ENCODE data around the gene HSD17B12. TPM values are rescaled to one million over a fixed set of nuclear protein-coding genes. Genes with fewer than 3 reads are reported as not detected.

The HSD17B12 gene
- total and polyA plus RNA-seq, 5 donors from 2014 or later: 17.5 to 23.1 (median 21.1) TPM

DNA sequence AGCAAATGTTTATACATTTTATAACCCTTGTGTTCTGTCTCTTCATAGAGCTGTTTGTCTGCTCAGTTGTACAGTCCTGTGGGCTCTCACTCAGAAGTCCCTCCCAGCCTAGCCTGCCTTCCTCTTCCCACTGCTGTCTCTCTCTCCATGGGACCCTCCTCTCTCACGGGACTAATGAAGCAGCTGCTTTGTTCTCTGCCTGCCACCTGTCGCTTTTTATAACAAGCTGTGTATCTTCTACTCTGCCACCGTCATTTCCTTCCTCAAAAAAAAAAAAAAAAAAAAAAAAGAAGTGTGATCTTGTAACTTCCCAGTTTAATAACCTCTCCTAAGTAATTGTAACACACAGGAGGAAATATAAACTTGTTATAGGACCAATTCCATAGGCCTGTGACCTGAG, 107.9 kb downstream of the HSD17B12 start:
- no peaks in the 10 kb centered on the region for H3K4me1 ChIP-seq (ENCODE audit: control insufficient read depth, insufficient read depth, low read length, poor library complexity, severe bottlenecking)
- Mint-ChIP-seq H3K4me1 (peaks cover 0 to 2% (median under 1%) of the 10 kb centered on the region in 4 donors), H3K36me3 (peaks cover 29% of the 10 kb centered on the region), H3K4me3 (no peak overlapping the region), H3K9me3 (peaks cover 0 to 24% (median 10%) of the 10 kb centered on the region in 7 donors), H3K27ac (peak overlapping the region in 1 of 3 donors; percentile 62), H3K27me3 (no peaks in the 10 kb centered on the region)
- H3K27ac ChIP-seq (ENCODE audit: insufficient read depth, low read length, poor library complexity, severe bottlenecking): no peak overlapping the region
- DNase-seq (no peak), ATAC-seq (ENCODE audit: low read depth in 2 of 2) (no peak)
- H3K9me3 ChIP-seq (ENCODE audit: control insufficient read depth in 2 of 2, low read length in 2 of 2): peaks cover 11 to 13% of the 10 kb centered on the region in 2 experiments
- H3K36me3 ChIP-seq (ENCODE audit: control insufficient read depth, insufficient read depth, low read length): no peaks in the 10 kb centered on the region
- H3K4me3 ChIP-seq (ENCODE audit: low read depth, low read length): no peak overlapping the region
- H3K27me3 ChIP-seq (ENCODE audit: control insufficient read depth, insufficient read depth, low read length): no peaks in the 10 kb centered on the region

GRCh38 chr11:43789700-43790443, 109.3 kb downstream of the HSD17B12 start:
- Mint-ChIP-seq H3K27ac (no peak overlapping the region), H3K36me3 (peaks cover 22% of the 10 kb centered on the region), H3K4me3 (no peak overlapping the region), H3K27me3 (no peaks in the 10 kb centered on the region), H3K9me3 (peaks cover 0 to 10% (median 5%) of the 10 kb centered on the region in 7 donors), H3K4me1 (peaks cover 0 to 2% (median under 1%) of the 10 kb centered on the region in 4 donors)
- DNase-seq (no peak), ATAC-seq (ENCODE audit: low read depth in 2 of 2) (no peak)
- Histone ChIP-seq H3K27ac (ENCODE audit: insufficient read depth, low read length, poor library complexity, severe bottlenecking) (no peak overlapping the region), H3K27me3 (ENCODE audit: control insufficient read depth, insufficient read depth, low read length) (no peaks in the 10 kb centered on the region), H3K4me3 (ENCODE audit: low read depth, low read length) (no peak overlapping the region), H3K36me3 (ENCODE audit: control insufficient read depth, insufficient read depth, low read length) (no peaks in the 10 kb centered on the region), H3K4me1 (ENCODE audit: control insufficient read depth, insufficient read depth, low read length, poor library complexity, severe bottlenecking) (no peaks in the 10 kb centered on the region), H3K9me3 (ENCODE audit: control insufficient read depth in 2 of 2, low read length in 2 of 2) (peaks cover 2 to 4% of the 10 kb centered on the region in 2 experiments)

DNA sequence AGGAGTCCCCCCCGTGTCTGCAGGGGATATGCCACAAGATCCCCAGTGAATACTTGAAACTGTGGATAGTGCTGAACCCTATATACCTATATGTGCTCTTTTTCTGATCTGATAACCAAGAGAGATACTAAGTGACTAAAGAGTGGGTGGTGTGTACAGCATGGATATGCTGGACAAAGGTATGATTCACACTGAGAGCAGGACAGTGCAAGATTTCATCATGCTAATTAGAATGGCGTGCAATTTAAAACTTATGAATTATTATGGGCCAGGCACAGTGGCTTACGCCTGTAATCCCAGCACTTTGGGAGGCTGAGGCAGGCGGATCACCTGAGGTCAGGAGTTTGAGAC, 109.9 kb downstream of the HSD17B12 start:
- peaks cover 0 to 5% (median 4%) of the 10 kb centered on the region in 7 donors for H3K9me3 Mint-ChIP-seq
- no peak for ATAC-seq (ENCODE audit: low read depth in 2 of 2)
- H3K27ac ChIP-seq (ENCODE audit: insufficient read depth, low read length, poor library complexity, severe bottlenecking): no peak overlapping the region
- no peaks in the 10 kb centered on the region for H3K27me3 Mint-ChIP-seq
- no peaks in the 10 kb centered on the region for H3K9me3 ChIP-seq (ENCODE audit: control insufficient read depth in 2 of 2, low read length in 2 of 2)
- H3K27me3 ChIP-seq (ENCODE audit: control insufficient read depth, insufficient read depth, low read length): no peaks in the 10 kb centered on the region
- no peak overlapping the region for H3K4me3 Mint-ChIP-seq
- H3K4me1 Mint-ChIP-seq: peaks cover 0 to 2% (median 0%) of the 10 kb centered on the region in 4 donors
- no peak overlapping the region for H3K27ac Mint-ChIP-seq
- no peaks in the 10 kb centered on the region for H3K4me1 ChIP-seq (ENCODE audit: control insufficient read depth, insufficient read depth, low read length, poor library complexity, severe bottlenecking)
- DNase-seq: no peak
- peaks cover 17% of the 10 kb centered on the region for H3K36me3 Mint-ChIP-seq
- H3K4me3 ChIP-seq (ENCODE audit: low read depth, low read length): no peak overlapping the region
- H3K36me3 ChIP-seq (ENCODE audit: control insufficient read depth, insufficient read depth, low read length): no peaks in the 10 kb centered on the region

- Mint-ChIP-seq H3K9me3 (peaks cover 0 to 2% (median 0%) of the 10 kb centered on the region in 7 donors), H3K4me1 (peaks cover 0 to 2% (median 0%) of the 10 kb centered on the region in 4 donors), H3K27ac (no peak overlapping the region), H3K27me3 (no peaks in the 10 kb centered on the region), H3K4me3 (no peak overlapping the region), H3K36me3 (peaks cover 31% of the 10 kb centered on the region)
- Histone ChIP-seq H3K9me3 (ENCODE audit: control insufficient read depth in 2 of 2, low read length in 2 of 2) (no peaks in the 10 kb centered on the region), H3K4me1 (ENCODE audit: control insufficient read depth, insufficient read depth, low read length, poor library complexity, severe bottlenecking) (no peaks in the 10 kb centered on the region), H3K27me3 (ENCODE audit: control insufficient read depth, insufficient read depth, low read length) (no peaks in the 10 kb centered on the region), H3K27ac (ENCODE audit: insufficient read depth, low read length, poor library complexity, severe bottlenecking) (no peak overlapping the region), H3K4me3 (ENCODE audit: low read depth, low read length) (no peak overlapping the region), H3K36me3 (ENCODE audit: control insufficient read depth, insufficient read depth, low read length) (no peaks in the 10 kb centered on the region)
- DNase-seq (no peak), ATAC-seq (ENCODE audit: low read depth in 2 of 2) (no peak)
Measured at GRCh38 chr11:43797337-43797736, 116.8 kb downstream of the HSD17B12 start.

GRCh38 chr11:43797866-43798265, 117.3 kb downstream of the HSD17B12 start:
- no peak overlapping the region for H3K27ac Mint-ChIP-seq
- Histone ChIP-seq H3K4me1 (ENCODE audit: control insufficient read depth, insufficient read depth, low read length, poor library complexity, severe bottlenecking) (no peaks in the 10 kb centered on the region), H3K4me3 (ENCODE audit: low read depth, low read length) (no peak overlapping the region), H3K27ac (ENCODE audit: insufficient read depth, low read length, poor library complexity, severe bottlenecking) (no peak overlapping the region), H3K27me3 (ENCODE audit: control insufficient read depth, insufficient read depth, low read length) (no peaks in the 10 kb centered on the region), H3K36me3 (ENCODE audit: control insufficient read depth, insufficient read depth, low read length) (peaks cover 3% of the 10 kb centered on the region), H3K9me3 (ENCODE audit: control insufficient read depth in 2 of 2, low read length in 2 of 2) (no peaks in the 10 kb centered on the region)
- H3K4me1 Mint-ChIP-seq: peaks cover 0 to 2% (median 0%) of the 10 kb centered on the region in 4 donors
- H3K4me3 Mint-ChIP-seq: no peak overlapping the region
- DNase-seq (no peak), ATAC-seq (ENCODE audit: low read depth in 2 of 2) (no peak)
- peaks cover 0 to 2% (median 0%) of the 10 kb centered on the region in 7 donors for H3K9me3 Mint-ChIP-seq
- H3K36me3 Mint-ChIP-seq: peaks cover 32% of the 10 kb centered on the region
- no peaks in the 10 kb centered on the region for H3K27me3 Mint-ChIP-seq

DNA sequence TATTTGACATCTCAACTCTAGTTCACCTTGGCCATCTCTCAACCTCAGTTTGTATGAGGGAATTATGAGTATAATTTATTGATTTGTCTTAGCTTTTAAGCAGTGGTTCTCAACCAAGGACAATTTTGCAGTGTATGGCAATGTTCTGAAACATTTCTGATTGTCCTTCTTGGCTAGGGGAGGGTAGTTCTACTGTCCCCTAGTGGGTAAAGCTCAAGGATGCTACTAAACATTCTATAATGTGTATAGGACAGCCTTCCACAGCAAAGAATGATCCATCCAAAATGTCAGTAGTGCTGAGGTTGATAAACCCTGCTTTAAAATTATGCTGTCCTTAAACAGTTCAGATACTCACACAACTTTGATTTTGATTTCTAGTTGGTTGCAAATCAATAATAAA, 122.0 kb downstream of the HSD17B12 start:
- Histone ChIP-seq H3K27ac (ENCODE audit: insufficient read depth, low read length, poor library complexity, severe bottlenecking) (no peak overlapping the region), H3K27me3 (ENCODE audit: control insufficient read depth, insufficient read depth, low read length) (no peaks in the 10 kb centered on the region), H3K4me3 (ENCODE audit: low read depth, low read length) (no peak overlapping the region), H3K4me1 (ENCODE audit: control insufficient read depth, insufficient read depth, low read length, poor library complexity, severe bottlenecking) (no peaks in the 10 kb centered on the region), H3K36me3 (ENCODE audit: control insufficient read depth, insufficient read depth, low read length) (peaks cover 9% of the 10 kb centered on the region), H3K9me3 (ENCODE audit: control insufficient read depth in 2 of 2, low read length in 2 of 2) (no peaks in the 10 kb centered on the region)
- Mint-ChIP-seq H3K27ac (no peak overlapping the region), H3K9me3 (peaks cover 0 to 12% (median 4%) of the 10 kb centered on the region in 7 donors), H3K4me3 (no peak overlapping the region), H3K27me3 (no peaks in the 10 kb centered on the region), H3K36me3 (peaks cover 56% of the 10 kb centered on the region), H3K4me1 (peaks cover 0 to 5% (median under 1%) of the 10 kb centered on the region in 4 donors)
- ATAC-seq (ENCODE audit: low read depth in 2 of 2): no peak
- no peak for DNase-seq

- H3K36me3 Mint-ChIP-seq: peaks cover 54% of the 10 kb centered on the region
- Histone ChIP-seq H3K9me3 (ENCODE audit: control insufficient read depth in 2 of 2, low read length in 2 of 2) (no peaks in the 10 kb centered on the region), H3K36me3 (ENCODE audit: control insufficient read depth, insufficient read depth, low read length) (peaks cover 9% of the 10 kb centered on the region), H3K4me3 (ENCODE audit: low read depth, low read length) (no peak overlapping the region), H3K4me1 (ENCODE audit: control insufficient read depth, insufficient read depth, low read length, poor library complexity, severe bottlenecking) (no peaks in the 10 kb centered on the region), H3K27ac (ENCODE audit: insufficient read depth, low read length, poor library complexity, severe bottlenecking) (no peak overlapping the region), H3K27me3 (ENCODE audit: control insufficient read depth, insufficient read depth, low read length) (no peaks in the 10 kb centered on the region)
- DNase-seq: no peak
- no peak overlapping the region for H3K4me3 Mint-ChIP-seq
- H3K27ac Mint-ChIP-seq: no peak overlapping the region
- H3K4me1 Mint-ChIP-seq: peaks cover 0 to 5% (median under 1%) of the 10 kb centered on the region in 4 donors
- H3K9me3 Mint-ChIP-seq: peaks cover 0 to 12% (median 4%) of the 10 kb centered on the region in 7 donors
- no peak for ATAC-seq (ENCODE audit: low read depth in 2 of 2)
- H3K27me3 Mint-ChIP-seq: no peaks in the 10 kb centered on the region
Measured at GRCh38 chr11:43803766-43804165, 123.2 kb downstream of the HSD17B12 start.

- H3K4me3 ChIP-seq (ENCODE audit: low read depth, low read length): no peak overlapping the region
- Mint-ChIP-seq H3K27me3 (no peaks in the 10 kb centered on the region), H3K27ac (no peak overlapping the region), H3K9me3 (peaks cover 0 to 12% (median 4%) of the 10 kb centered on the region in 7 donors), H3K36me3 (peaks cover 44% of the 10 kb centered on the region), H3K4me3 (no peak overlapping the region), H3K4me1 (peaks cover 0 to 5% (median 0%) of the 10 kb centered on the region in 4 donors)
- peaks cover 9% of the 10 kb centered on the region for H3K36me3 ChIP-seq (ENCODE audit: control insufficient read depth, insufficient read depth, low read length)
- H3K27me3 ChIP-seq (ENCODE audit: control insufficient read depth, insufficient read depth, low read length): no peaks in the 10 kb centered on the region
- no peak overlapping the region for H3K27ac ChIP-seq (ENCODE audit: insufficient read depth, low read length, poor library complexity, severe bottlenecking)
- no peak for DNase-seq
- no peaks in the 10 kb centered on the region for H3K4me1 ChIP-seq (ENCODE audit: control insufficient read depth, insufficient read depth, low read length, poor library complexity, severe bottlenecking)
- ATAC-seq (ENCODE audit: low read depth in 2 of 2): no peak
- no peaks in the 10 kb centered on the region for H3K9me3 ChIP-seq (ENCODE audit: control insufficient read depth in 2 of 2, low read length in 2 of 2)
Measured at GRCh38 chr11:43806976-43807375, 126.4 kb downstream of the HSD17B12 start.

Measured in CD4-positive, CD25-positive, alpha-beta regulatory T cell (primary cell).